Endothelial cell of umbilical vein (primary cell): ENCODE data around the gene GGT7. TPM values are rescaled to one million over a fixed set of nuclear protein-coding genes. Genes with fewer than 3 reads are reported as not detected.

Source experiments
- Bru-seq: library from RNA; stranded (reverse); fragments of 400-500 nt; gene quantifications from one replicate; lab custom pipeline; 2021; lab: Mats Ljungman, UMichigan
- BruChase-seq, 2 experiments: library from RNA; stranded (reverse); fragments of 400-500 nt; gene quantifications; one replicate each; lab custom pipeline; 2021; lab: Mats Ljungman, UMichigan
- BruUV-seq: library from RNA; stranded (reverse); fragments of 400-500 nt; replicated peaks from 2 replicates; lab custom pipeline; 2021; lab: Mats Ljungman, UMichigan
- CTCF ChIA-PET: fragments of 300-600, 350-600 bp; sonication (Branson Sonifier 250); formaldehyde crosslinking; loops from one replicate; lab custom pipeline; 2021; ENCODE audit warnings: antibody characterized with exemption, inconsistent platforms; lab: Charles Lee
- POLR2A ChIA-PET: fragments of 300-600, 350-600 bp; sonication (Branson Sonifier 250); formaldehyde crosslinking; loops from one replicate; lab custom pipeline; 2021; ENCODE audit warnings: antibody characterized with exemption, inconsistent platforms; lab: Charles Lee
- DNase-seq: peaks from one replicate; pipeline ENCODE4 v3.0.0-alpha.2; 2011; ENCODE audit warnings: low read depth, low spot score
- FAIRE-seq: peaks from 2 replicates; lab custom pipeline; 2011; peaks lifted over from hg19 to GRCh38; lab: Jason Lieb, UNC
- H2AFZ ChIP-seq: 2 replicates; pipeline ENCODE4 v1.6.0; 2012; ENCODE audit warnings: low read depth, low read length, control low read depth, inconsistent platforms
- H3K27ac ChIP-seq: 2 replicates; pipeline ENCODE4 v1.5.1; 2011; ENCODE audit warnings: low read depth, mild to moderate bottlenecking, control low read depth, low read length, moderate library complexity; ENCODE audit not compliant: insufficient read depth
- H3K27me3 ChIP-seq, 2 experiments: 2 replicates each; pipeline versions ENCODE4 v1.6.0 to v1.6.1; 2011; ENCODE audit warnings: low read length in 2 of 2, mixed read lengths in 1 of 2; ENCODE audit not compliant: control insufficient read depth in 2 of 2, insufficient read depth in 2 of 2
- H3K36me3 ChIP-seq, 2 experiments: 2 replicates in 1 of 2; 3 replicates in 1 of 2; pipeline ENCODE4 v1.5.1; 2011; ENCODE audit warnings: low read length in 2 of 2, mild to moderate bottlenecking in 1 of 2, moderate library complexity in 1 of 2; ENCODE audit not compliant: control insufficient read depth in 2 of 2, insufficient read depth in 2 of 2; ENCODE audit errors: extremely low read depth in 1 of 2
- H3K4me1 ChIP-seq: 3 replicates; pipeline ENCODE4 v1.5.1; 2011; ENCODE audit warnings: mild to moderate bottlenecking, low read length; ENCODE audit not compliant: control insufficient read depth, insufficient read depth; ENCODE audit errors: extremely low read depth
- H3K4me2 ChIP-seq: 2 replicates; pipeline ENCODE4 v1.6.1; 2011; ENCODE audit warnings: low read length, control low read depth, mixed read lengths; ENCODE audit not compliant: insufficient read depth
- H3K4me3 ChIP-seq, 3 experiments: fragments of 200-600 bp in 1 of 3; sonication (generic), shearing (Covaris generic) in 1 of 3; replicated peaks in 1 of 3; 2 replicates each; pipeline ENCODE4 v1.5.1; 2011 to 2016; ENCODE audit warnings: control low read depth in 3 of 3, low read length in 3 of 3, mild to moderate bottlenecking in 2 of 3, inconsistent platforms in 1 of 3, low read depth in 1 of 3, moderate library complexity in 1 of 3; ENCODE audit not compliant: insufficient read depth in 1 of 3
- H3K79me2 ChIP-seq: 2 replicates; pipeline ENCODE4 v1.6.0; 2012; ENCODE audit warnings: low read length, inconsistent platforms; ENCODE audit not compliant: control insufficient read depth, insufficient read depth
- H3K9ac ChIP-seq: replicated peaks from 2 replicates; pipeline ENCODE3; 2011; ENCODE audit warnings: low read length, control low read depth; ENCODE audit not compliant: insufficient read depth; ENCODE audit errors: extremely low read depth
- H3K9me1 ChIP-seq: replicated peaks from 3 replicates; pipeline ENCODE4 v1.6.0; 2011; ENCODE audit warnings: mild to moderate bottlenecking, low read length; ENCODE audit not compliant: control insufficient read depth, insufficient read depth; ENCODE audit errors: extremely low read depth
- H3K9me3 ChIP-seq: replicated peaks from 2 replicates; pipeline ENCODE4 v1.5.1; 2012; ENCODE audit warnings: low read length, inconsistent platforms; ENCODE audit not compliant: control insufficient read depth, insufficient read depth
- H4K20me1 ChIP-seq: replicated peaks from 2 replicates; pipeline ENCODE3; 2011; ENCODE audit warnings: mild to moderate bottlenecking, low read length; ENCODE audit not compliant: control insufficient read depth, insufficient read depth; ENCODE audit errors: extremely low read depth
- CTCF ChIP-seq, 2 donors: IDR thresholded peaks; 1 replicate in 1 of 2; 2 replicates in 1 of 2; pipeline ENCODE4 v1.5.1; 2011; ENCODE audit warnings: low read length in 2 of 2, mild to moderate bottlenecking in 2 of 2, moderate library complexity in 2 of 2, control low read depth in 1 of 2, inconsistent platforms in 1 of 2, low read depth in 1 of 2; ENCODE audit not compliant: insufficient read depth in 1 of 2; ENCODE audit errors: extremely low read depth in 1 of 2
- EZH2 ChIP-seq: IDR thresholded peaks from 2 replicates; pipeline ENCODE4 v1.6.1; 2012; ENCODE audit warnings: borderline replicate concordance, low read depth, mild to moderate bottlenecking, moderate library complexity, low read length, inconsistent platforms; ENCODE audit not compliant: severe bottlenecking
- dilution Hi-C: fragments of 300-500 bp; cut with MboI; formaldehyde crosslinking; loops from one replicate; pipeline ENCODE4 v1.15.0; 2019; ENCODE audit warnings: low sequenced_read_pairs; ENCODE audit not compliant: extremely low pct_ligation_motif_present
- intact Hi-C: fragments of 100-400 bp; cut with micrococcal nuclease; formaldehyde crosslinking; loops from one replicate; pipeline ENCODE4 v1.10.0; 2022
- long read RNA-seq: library from polyadenylated mRNA; stranded (forward); transcript quantifications from one replicate; pipeline ENCODE4 v2.0.0, GENCODE V29; 2021
- polyA minus RNA-seq, 3 experiments: library from RNA; depleted of rRNA, polyadenylated mRNA; stranded (reverse); fragments of >200 nt; gene quantifications; 1 replicate in 1 of 3; 2 replicates in 2 of 3; pipeline ENCODE4 v1.2.3, GENCODE V29; 2011
- polyA plus RNA-seq, 4 experiments: library from polyadenylated mRNA; depleted of rRNA in 3 of 4; stranded (reverse) in 3 of 4; unstranded in 1 of 4; fragments of >200 nt; gene quantifications; 2 replicates each; pipeline versions ENCODE4 v1.2.1 to v1.2.3, GENCODE V29; 2011 to 2012; ENCODE audit warnings: missing spikeins in 1 of 4
- total RNA-seq: library from RNA; stranded (reverse); gene quantifications from 2 replicates; pipeline ENCODE4 v1.2.3, GENCODE V29; 2021
- TF ChIP-seq, protein P1 (sequence below): IDR thresholded peaks from 2 replicates; pipeline ENCODE4 v1.6.1; 2011; ENCODE audit not compliant: insufficient read depth, insufficient read length

GGT7 gene, protein sequence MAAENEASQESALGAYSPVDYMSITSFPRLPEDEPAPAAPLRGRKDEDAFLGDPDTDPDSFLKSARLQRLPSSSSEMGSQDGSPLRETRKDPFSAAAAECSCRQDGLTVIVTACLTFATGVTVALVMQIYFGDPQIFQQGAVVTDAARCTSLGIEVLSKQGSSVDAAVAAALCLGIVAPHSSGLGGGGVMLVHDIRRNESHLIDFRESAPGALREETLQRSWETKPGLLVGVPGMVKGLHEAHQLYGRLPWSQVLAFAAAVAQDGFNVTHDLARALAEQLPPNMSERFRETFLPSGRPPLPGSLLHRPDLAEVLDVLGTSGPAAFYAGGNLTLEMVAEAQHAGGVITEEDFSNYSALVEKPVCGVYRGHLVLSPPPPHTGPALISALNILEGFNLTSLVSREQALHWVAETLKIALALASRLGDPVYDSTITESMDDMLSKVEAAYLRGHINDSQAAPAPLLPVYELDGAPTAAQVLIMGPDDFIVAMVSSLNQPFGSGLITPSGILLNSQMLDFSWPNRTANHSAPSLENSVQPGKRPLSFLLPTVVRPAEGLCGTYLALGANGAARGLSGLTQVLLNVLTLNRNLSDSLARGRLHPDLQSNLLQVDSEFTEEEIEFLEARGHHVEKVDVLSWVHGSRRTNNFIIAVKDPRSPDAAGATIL
- total RNA-seq (4.7 and 5.0 TPM in 2 replicates), polyA plus RNA-seq (3.9 and 4.1 TPM in 2 replicates), polyA minus RNA-seq (1.7 and 2.9 TPM in 2 replicates), Bru-seq, nascent RNA (percentile 37 among the genes with signal in this experiment), BruChase-seq, experiment 1, labeled RNA remaining after a 6-hour chase (percentile 27 among the genes with signal in this experiment), BruChase-seq, experiment 2, labeled RNA remaining after a 2-hour chase (percentile 29 among the genes with signal in this experiment)
- polyA plus RNA-seq (2011; cell fraction: cytosol; rRNA removed), result 1.6 and 1.7 TPM in 2 replicates
- 9.2 and 12.3 TPM in 2 replicates for polyA plus RNA-seq (2011; cell fraction: nucleus; rRNA removed)
- polyA plus RNA-seq (2012), result 1.7 and 1.8 TPM in 2 replicates
- polyA minus RNA-seq (2011; cell fraction: cytosol; rRNA and poly(A)+ RNA removed), result not detected
- polyA minus RNA-seq (2011; cell fraction: nucleus; rRNA and poly(A)+ RNA removed), result 2.7 and 5.3 TPM in 2 replicates
- long read RNA-seq, partial matches to known transcripts, result 2 of 2 reads
- long read RNA-seq, other reads (novel, unspliced or antisense), result 0 of 2 reads

DNA sequence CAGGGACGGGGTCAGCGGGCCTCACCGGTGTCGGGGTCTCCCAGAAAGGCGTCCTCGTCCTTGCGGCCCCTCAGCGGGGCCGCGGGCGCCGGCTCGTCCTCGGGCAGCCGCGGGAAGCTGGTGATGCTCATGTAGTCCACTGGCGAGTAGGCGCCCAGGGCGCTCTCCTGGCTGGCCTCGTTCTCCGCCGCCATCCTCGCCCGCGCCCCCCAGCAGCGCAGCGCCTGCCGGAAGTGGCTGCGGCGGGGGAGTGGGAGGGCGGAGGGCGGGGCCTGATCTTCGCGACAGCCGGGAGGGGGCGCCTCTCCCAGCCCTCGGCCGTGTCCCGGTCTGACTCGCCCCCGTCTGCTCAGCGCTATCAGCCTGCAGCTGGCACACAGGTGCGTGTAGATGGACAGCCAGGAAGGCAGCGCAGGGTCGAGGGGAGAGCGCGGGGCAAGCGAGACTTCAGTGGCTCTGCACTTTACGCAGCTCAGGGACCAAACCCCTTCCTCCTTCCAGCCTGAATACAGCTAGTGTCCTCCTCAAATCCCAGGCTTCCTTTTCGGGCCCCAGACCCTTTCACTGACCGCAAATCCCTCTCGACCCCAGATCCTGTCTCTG is at the start of gene GGT7:
TSS of gene GGT7 (minus strand) at position 235 of the 603 bp plus-strand sequence. CDS start at position 194, 41 bp downstream.
- TF ChIP-seq, protein P1, sequence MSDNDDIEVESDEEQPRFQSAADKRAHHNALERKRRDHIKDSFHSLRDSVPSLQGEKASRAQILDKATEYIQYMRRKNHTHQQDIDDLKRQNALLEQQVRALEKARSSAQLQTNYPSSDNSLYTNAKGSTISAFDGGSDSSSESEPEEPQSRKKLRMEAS, result no peak
- TF ChIP-seq CTCF (IDR thresholded peaks at IDR 0.05; ENCODE audit: extremely low read depth in 1 of 2, insufficient read depth in 1 of 2, low read depth in 1 of 2, low read length in 2 of 2) (peak; percentile 53 to 79), EZH2 (peak; percentile 22)
- FAIRE-seq (peak; percentile 81), DNase-seq (peak; percentile 60)
- no TSS peak for BruUV-seq
- POLR2A ChIA-PET, result no interaction called here
- intact Hi-C loops (loop anchor here (1.0 kb wide), 1 partner anchor 263 kb away; no protein-coding TSS in a partner anchor), dilution Hi-C loops (no loop called here)
- no peaks in the 10 kb centered on the region for H3K36me3 ChIP-seq
- H2AFZ ChIP-seq, result peak within 1 kb of the TSS; percentile 89
- peak within 1 kb of the TSS; percentile 78 for H3K4me2 ChIP-seq
- no peaks in the 10 kb centered on the region for H3K9me3 ChIP-seq
- H3K4me1 ChIP-seq, result peaks cover 12% of the 10 kb centered on the region
- CTCF ChIA-PET, result interaction anchor here (0.6 to 6.0 kb wide), 15 partner anchors 9 to 391 kb away, joined by 3 to 182 read pairs (median 8); partner anchors contain the start of genes GSS and MYH7B
- no peaks in the 10 kb centered on the region for H3K9me1 ChIP-seq
- H3K27me3 ChIP-seq, result no peaks in the 10 kb centered on the region
- H4K20me1 ChIP-seq, result no peaks in the 10 kb centered on the region
- H3K79me2 ChIP-seq, result peaks cover 3% of the 10 kb centered on the region
- peak within 1 kb of the TSS in 2 of 3 experiments; percentile 6 to 17 for H3K4me3 ChIP-seq
- H3K27ac ChIP-seq, result no peak within 1 kb of the TSS
- no peak within 1 kb of the TSS for H3K9ac ChIP-seq
